Activated T-helper 17 cell treated with anti-CD3 and anti-CD28 coated beads, Interleukin-2, amount 50 U/mL, for 72 hours (primary cell): ENCODE data around the gene SEC14L1. TPM values are rescaled to one million over a fixed set of nuclear protein-coding genes. Genes with fewer than 3 reads are reported as not detected.

Experiments
- ATAC-seq: fragments of 150-1000 bp; cut with Tn5 transposase; replicated peaks from 2 replicates; pipeline ENCODE4 v1.10.0; 2021; ENCODE audit warnings: mild to moderate bottlenecking, moderate library complexity
- H3K27ac Mint-ChIP-seq: one replicate; pipeline ENCODE4 v1.8.0; 2022; ENCODE audit warnings: mixed read lengths
- H3K27me3 Mint-ChIP-seq: one replicate; pipeline ENCODE4 v1.8.0; 2022; ENCODE audit warnings: mixed read lengths
- H3K36me3 Mint-ChIP-seq: one replicate; pipeline ENCODE4 v1.8.0; 2022; ENCODE audit warnings: low read depth, mild to moderate bottlenecking, mixed read lengths
- H3K4me1 Mint-ChIP-seq: one replicate; pipeline ENCODE4 v1.8.0; 2022; ENCODE audit warnings: mixed read lengths
- H3K4me3 Mint-ChIP-seq: one replicate; pipeline ENCODE4 v1.8.0; 2022; ENCODE audit warnings: mild to moderate bottlenecking, mixed read lengths
- H3K9me3 Mint-ChIP-seq: one replicate; pipeline ENCODE4 v1.8.0; 2022; ENCODE audit warnings: mixed read lengths
- total RNA-seq, 2 donors: library from RNA; stranded (reverse); gene quantifications; one replicate each; pipeline ENCODE4 v1.2.3, GENCODE V29; 2022

The SEC14L1 gene
- total RNA-seq, 2 donors from 2014 or later: 89.3 to 98.4 TPM

GRCh38 chr17:77177002-77177741 lies 36.4 kb downstream of the SEC14L1 start:
- Mint-ChIP-seq H3K27me3 (no peaks in the 10 kb centered on the region), H3K36me3 (peaks cover 37% of the 10 kb centered on the region), H3K27ac (no peak overlapping the region), H3K4me1 (peaks cover 21% of the 10 kb centered on the region), H3K9me3 (peaks cover 6% of the 10 kb centered on the region), H3K4me3 (no peak overlapping the region)
- no peak for ATAC-seq

GRCh38 chr17:77178050-77178449 lies 37.3 kb downstream of the SEC14L1 start:
- peaks cover 36% of the 10 kb centered on the region for H3K36me3 Mint-ChIP-seq
- ATAC-seq: no peak
- H3K4me1 Mint-ChIP-seq: peaks cover 27% of the 10 kb centered on the region
- peaks cover 6% of the 10 kb centered on the region for H3K9me3 Mint-ChIP-seq
- H3K4me3 Mint-ChIP-seq: no peak overlapping the region
- H3K27ac Mint-ChIP-seq: peak overlapping the region; percentile 61
- no peaks in the 10 kb centered on the region for H3K27me3 Mint-ChIP-seq

- peaks cover 31% of the 10 kb centered on the region for H3K36me3 Mint-ChIP-seq
- peak overlapping the region; percentile 61 for H3K27ac Mint-ChIP-seq
- H3K4me1 Mint-ChIP-seq: peaks cover 27% of the 10 kb centered on the region
- H3K27me3 Mint-ChIP-seq: no peaks in the 10 kb centered on the region
- no peak for ATAC-seq
- H3K4me3 Mint-ChIP-seq: no peak overlapping the region
- H3K9me3 Mint-ChIP-seq: peaks cover 6% of the 10 kb centered on the region
These were observed 37.8 kb downstream of the SEC14L1 start for GRCh38 chr17:77178563-77178962.

- peaks cover 9% of the 10 kb centered on the region for H3K36me3 Mint-ChIP-seq
- no peaks in the 10 kb centered on the region for H3K27me3 Mint-ChIP-seq
- ATAC-seq: no peak
- H3K4me3 Mint-ChIP-seq: no peak overlapping the region
- peaks cover 27% of the 10 kb centered on the region for H3K4me1 Mint-ChIP-seq
- H3K9me3 Mint-ChIP-seq: no peaks in the 10 kb centered on the region
- H3K27ac Mint-ChIP-seq: peak overlapping the region; percentile 94
These were observed 40.0 kb downstream of the SEC14L1 start for GRCh38 chr17:77180503-77181357.

GRCh38 chr17:77182205-77183172 lies 41.7 kb downstream of the SEC14L1 start:
- Mint-ChIP-seq H3K27me3 (no peaks in the 10 kb centered on the region), H3K9me3 (no peaks in the 10 kb centered on the region), H3K27ac (peak overlapping the region; percentile 94), H3K36me3 (peaks cover 6% of the 10 kb centered on the region), H3K4me1 (peaks cover 27% of the 10 kb centered on the region), H3K4me3 (no peak overlapping the region)
- ATAC-seq: peak; percentile 64

- Mint-ChIP-seq H3K4me3 (no peak overlapping the region), H3K36me3 (no peaks in the 10 kb centered on the region), H3K27me3 (no peaks in the 10 kb centered on the region), H3K4me1 (peaks cover 31% of the 10 kb centered on the region), H3K9me3 (no peaks in the 10 kb centered on the region), H3K27ac (no peak overlapping the region)
- no peak for ATAC-seq
These were observed 43.7 kb downstream of the SEC14L1 start for GRCh38 chr17:77184474-77184873.

- Mint-ChIP-seq H3K4me1 (peaks cover 34% of the 10 kb centered on the region), H3K27me3 (no peaks in the 10 kb centered on the region), H3K36me3 (peaks cover 3% of the 10 kb centered on the region), H3K9me3 (no peaks in the 10 kb centered on the region), H3K4me3 (no peak overlapping the region), H3K27ac (no peak overlapping the region)
- no peak for ATAC-seq
These were observed 44.4 kb downstream of the SEC14L1 start for GRCh38 chr17:77185137-77185536.

- peaks cover 13% of the 10 kb centered on the region for H3K36me3 Mint-ChIP-seq
- H3K27me3 Mint-ChIP-seq: no peaks in the 10 kb centered on the region
- H3K4me3 Mint-ChIP-seq: no peak overlapping the region
- H3K9me3 Mint-ChIP-seq: no peaks in the 10 kb centered on the region
- no peak overlapping the region for H3K27ac Mint-ChIP-seq
- peaks cover 36% of the 10 kb centered on the region for H3K4me1 Mint-ChIP-seq
- ATAC-seq: no peak
These were observed 45.4 kb downstream of the SEC14L1 start for GRCh38 chr17:77186141-77186604.

GRCh38 chr17:77188084-77189066 lies 47.6 kb downstream of the SEC14L1 start:
- Mint-ChIP-seq H3K9me3 (no peaks in the 10 kb centered on the region), H3K36me3 (peaks cover 35% of the 10 kb centered on the region), H3K4me1 (peaks cover 20% of the 10 kb centered on the region), H3K27ac (peak overlapping the region; percentile 84), H3K4me3 (peak overlapping the region; percentile 65), H3K27me3 (no peaks in the 10 kb centered on the region)
- ATAC-seq: peak; percentile 57

GRCh38 chr17:77189148-77189547 lies 48.4 kb downstream of the SEC14L1 start:
- ATAC-seq: peak; percentile 91
- H3K36me3 Mint-ChIP-seq: peaks cover 43% of the 10 kb centered on the region
- no peaks in the 10 kb centered on the region for H3K27me3 Mint-ChIP-seq
- H3K27ac Mint-ChIP-seq: peak overlapping the region; percentile 84
- H3K4me3 Mint-ChIP-seq: peak overlapping the region; percentile 65
- no peaks in the 10 kb centered on the region for H3K9me3 Mint-ChIP-seq
- peaks cover 20% of the 10 kb centered on the region for H3K4me1 Mint-ChIP-seq

- H3K27ac Mint-ChIP-seq: peak overlapping the region; percentile 84
These were observed 49.8 kb downstream of the SEC14L1 start for GRCh38 chr17:77190576-77190975.

GRCh38 chr17:77191244-77191643 lies 50.5 kb downstream of the SEC14L1 start:
- Mint-ChIP-seq H3K4me1 (peaks cover 20% of the 10 kb centered on the region), H3K36me3 (peaks cover 62% of the 10 kb centered on the region)

More at GRCh38 chr17:77190576-77190975, 49.8 kb downstream of the SEC14L1 start:
- Mint-ChIP-seq H3K27me3 (no peaks in the 10 kb centered on the region), H3K4me3 (peak overlapping the region; percentile 65), H3K9me3 (no peaks in the 10 kb centered on the region), H3K4me1 (peaks cover 20% of the 10 kb centered on the region), H3K36me3 (peaks cover 56% of the 10 kb centered on the region)
- ATAC-seq: no peak

GRCh38 chr17:77193653-77194052 lies 52.9 kb downstream of the SEC14L1 start:
- ATAC-seq: no peak
- H3K9me3 Mint-ChIP-seq: no peaks in the 10 kb centered on the region
- peaks cover 13% of the 10 kb centered on the region for H3K4me1 Mint-ChIP-seq
- no peak overlapping the region for H3K4me3 Mint-ChIP-seq
- H3K27me3 Mint-ChIP-seq: no peaks in the 10 kb centered on the region
- H3K36me3 Mint-ChIP-seq: peaks cover 86% of the 10 kb centered on the region
- H3K27ac Mint-ChIP-seq: peak overlapping the region; percentile 62

More at GRCh38 chr17:77191244-77191643, 50.5 kb downstream of the SEC14L1 start:
- H3K9me3 Mint-ChIP-seq: no peaks in the 10 kb centered on the region
- peak overlapping the region; percentile 84 for H3K27ac Mint-ChIP-seq
- H3K27me3 Mint-ChIP-seq: no peaks in the 10 kb centered on the region
- H3K4me3 Mint-ChIP-seq: no peak overlapping the region
- no peak for ATAC-seq
